Stomach (tissue), 9 donors: Measurements from ENCODE around the gene PTPRG. TPM values are rescaled to one million over a fixed set of nuclear protein-coding genes. Genes with fewer than 3 reads are reported as not detected.

Experiments used
- DNase-seq, 2 donors: peaks; one replicate each; pipeline versions ENCODE4 v3.0.0 to v3.0.0-alpha.2; 2013 to 2019
- H3K27ac ChIP-seq, 5 donors: fragments of 200-600 bp in 4 of 5; sonication (generic) in 4 of 5; one replicate each; pipeline ENCODE4 v1.5.1; 2013 to 2019; ENCODE audit warnings: mild to moderate bottlenecking in 1 of 5, moderate library complexity in 1 of 5
- H3K27me3 ChIP-seq, 3 donors: fragments of 200-600 bp; sonication (generic); one replicate each; pipeline ENCODE4 v1.5.1; 2017 to 2019; ENCODE audit warnings: mixed run types in 1 of 3
- H3K36me3 ChIP-seq, 4 donors: fragments of 200-600 bp; sonication (generic); 1 replicate in 3 of 4; 2 replicates in 1 of 4; pipeline ENCODE4 v1.5.1; 2016 to 2019
- H3K4me1 ChIP-seq, 4 donors: fragments of 200-600 bp; sonication (generic); one replicate each; pipeline ENCODE4 v1.5.1; 2016 to 2019
- H3K4me3 ChIP-seq, 4 donors: fragments of 200-600 bp; sonication (generic) in 3 of 4; one replicate each; pipeline ENCODE4 v1.5.1; 2016 to 2019; ENCODE audit warnings: mild to moderate bottlenecking in 1 of 4
- H3K9me3 ChIP-seq, 4 donors: fragments of 200-600 bp; sonication (generic); one replicate each; pipeline ENCODE4 v1.5.1; 2016 to 2019
- CTCF ChIP-seq, 7 experiments: fragments of 450-650 bp in 4 of 7; fragments of 200-600 bp in 3 of 7; sonication (generic) in 3 of 7; IDR thresholded peaks; one replicate each; pipeline ENCODE4 v1.5.1; 2016 to 2019; ENCODE audit warnings: antibody characterized with exemption in 7 of 7, control low read depth in 2 of 7, mild to moderate bottlenecking in 1 of 7
- EP300 ChIP-seq: sonication (generic); formaldehyde crosslinking; IDR thresholded peaks from one replicate; pipeline ENCODE4 v1.6.1; 2017; ENCODE audit warnings: antibody characterized with exemption
- POLR2A ChIP-seq, 4 donors: fragments of 450-650 bp; IDR thresholded peaks; one replicate each; pipeline ENCODE4 v1.6.1; 2016; ENCODE audit warnings: antibody characterized with exemption in 4 of 4, control low read depth in 2 of 4, mild to moderate bottlenecking in 1 of 4, moderate library complexity in 1 of 4
- POLR2AphosphoS5 ChIP-seq, 3 donors: sonication (generic); formaldehyde crosslinking; IDR thresholded peaks; one replicate each; pipeline ENCODE4 v1.6.1; 2016; ENCODE audit warnings: antibody characterized with exemption in 3 of 3
- WGBS, 5 donors: extraction: QIAGEN DNeasy Blood & Tissue Kit in 3 of 5; methylation state at CpG; one replicate each; pipeline versions ENCODE4 v1.1.5 to v1.1.7; 2013 to 2018; 5-methylcytosine and 5-hydroxymethylcytosine counted together
- intact Hi-C: fragments of 100-400 bp; cut with DNase I; formaldehyde crosslinking; loops from one replicate; pipeline ENCODE4 v1.15.1; 2023; ENCODE audit warnings: low total_unique reads
- polyA plus RNA-seq, 3 donors: library from polyadenylated mRNA; stranded (reverse); fragments of 200-250 nt; gene quantifications; one replicate each; pipeline ENCODE4 v1.2.3, GENCODE V29; 2013
- total RNA-seq, 5 donors: library from RNA; depleted of rRNA; stranded (reverse); fragments of >200 nt; gene quantifications; one replicate each; pipeline versions ENCODE4 v1.1.0 to v1.2.3, GENCODE V29; 2014 to 2016
- donor health status: healthy with polysubstance abuse.
- donor health status: Bipolar disorder and iron deficiency.
- donor health status: healthy.

PTPRG gene
- total and polyA plus RNA-seq, 8 donors = 2.4 to 96.0 (median 22.0) TPM

- Histone ChIP-seq H3K27me3 (no peaks in the 10 kb centered on the region), H3K4me3 (no peak overlapping the region), H3K27ac (peak overlapping the region in 3 of 5 donors; percentile 17 to 48 (median 33)), H3K4me1 (peaks cover 0 to 38% (median 11%) of the 10 kb centered on the region in 4 donors), H3K9me3 (peaks cover 0 to 5% (median 0%) of the 10 kb centered on the region in 4 donors), H3K36me3 (no peaks in the 10 kb centered on the region)
- no peak for DNase-seq
- whole genome bisulfite sequencing, 5 donors = 68 to 75% (median 71%) methylated on average over 5 of the region's 5 CpGs
- no peak for TF ChIP-seq POLR2AphosphoS5 (IDR thresholded peaks at IDR 0.05)
- TF ChIP-seq POLR2A (IDR thresholded peaks at IDR 0.05) = no peak
- TF ChIP-seq CTCF (IDR thresholded peaks at IDR 0.05) = no peak
- TF ChIP-seq EP300 = no peak
- intact Hi-C loops = no loop called here
These were observed 88.2 kb downstream of the PTPRG start for GRCh38 chr3:61649381-61650170.

- H3K4me3 ChIP-seq = no peak overlapping the region
- intact Hi-C loops = no loop called here
These were observed 88.9 kb downstream of the PTPRG start for GRCh38 chr3:61650276-61650675.

GRCh38 chr3:61650719-61651410, 89.5 kb downstream of the PTPRG start:
- WGBS, 5 donors = 55 to 68% (median 62%) methylated on average over 4 of the region's 4 CpGs
- H3K27me3 ChIP-seq = no peaks in the 10 kb centered on the region
- H3K36me3 ChIP-seq = no peaks in the 10 kb centered on the region
- no peak for TF ChIP-seq CTCF (IDR thresholded peaks at IDR 0.05)
- peak overlapping the region in 1 of 5 donors; percentile 48 for H3K27ac ChIP-seq
- no peak overlapping the region for H3K4me3 ChIP-seq
- intact Hi-C loops = no loop called here
- H3K4me1 ChIP-seq = peaks cover 0 to 28% (median 6%) of the 10 kb centered on the region in 4 donors
- no peaks in the 10 kb centered on the region for H3K9me3 ChIP-seq
- DNase-seq = no peak

More at GRCh38 chr3:61650276-61650675, 88.9 kb downstream of the PTPRG start:
- peak overlapping the region in 3 of 5 donors; percentile 17 to 48 (median 33) for H3K27ac ChIP-seq
- H3K36me3 ChIP-seq = no peaks in the 10 kb centered on the region
- DNase-seq = peak in 1 of 2 donors; percentile 51
- H3K9me3 ChIP-seq = peaks cover 0 to 2% (median 0%) of the 10 kb centered on the region in 4 donors
- peaks cover 0 to 31% (median 9%) of the 10 kb centered on the region in 4 donors for H3K4me1 ChIP-seq
- no peaks in the 10 kb centered on the region for H3K27me3 ChIP-seq
- TF ChIP-seq EP300 (no peak), POLR2AphosphoS5 (IDR thresholded peaks at IDR 0.05) (peak in 1 of 3 donors; percentile 15)
- 54 to 90% (median 67%) methylated on average over 7 of the region's 7 CpGs for WGBS, 5 donors

GRCh38 chr3:61657689-61658088, 96.3 kb downstream of the PTPRG start:
- no peaks in the 10 kb centered on the region for H3K27me3 ChIP-seq
- H3K4me1 ChIP-seq = no peaks in the 10 kb centered on the region
- WGBS, 5 donors = 59 to 65% (median 62%) methylated on average over 4 of the region's 4 CpGs
- no peaks in the 10 kb centered on the region for H3K9me3 ChIP-seq
- H3K27ac ChIP-seq = no peak overlapping the region
- no peaks in the 10 kb centered on the region for H3K36me3 ChIP-seq
- TF ChIP-seq CTCF (IDR thresholded peaks at IDR 0.05) (no peak), POLR2AphosphoS5 (IDR thresholded peaks at IDR 0.05) (no peak), EP300 (no peak), POLR2A (IDR thresholded peaks at IDR 0.05) (no peak)
- no peak overlapping the region for H3K4me3 ChIP-seq
- intact Hi-C loops = no loop called here
- DNase-seq = peak in 1 of 2 donors; percentile 15
